ENCODE data around the gene ISOC1. TPM values are rescaled to one million over a fixed set of nuclear protein-coding genes. Genes with fewer than 3 reads are reported as not detected.

ISOC1 gene
- total and polyA plus RNA-seq, 5 donors = 62.9 to 121 (median 90.8) TPM

DNA sequence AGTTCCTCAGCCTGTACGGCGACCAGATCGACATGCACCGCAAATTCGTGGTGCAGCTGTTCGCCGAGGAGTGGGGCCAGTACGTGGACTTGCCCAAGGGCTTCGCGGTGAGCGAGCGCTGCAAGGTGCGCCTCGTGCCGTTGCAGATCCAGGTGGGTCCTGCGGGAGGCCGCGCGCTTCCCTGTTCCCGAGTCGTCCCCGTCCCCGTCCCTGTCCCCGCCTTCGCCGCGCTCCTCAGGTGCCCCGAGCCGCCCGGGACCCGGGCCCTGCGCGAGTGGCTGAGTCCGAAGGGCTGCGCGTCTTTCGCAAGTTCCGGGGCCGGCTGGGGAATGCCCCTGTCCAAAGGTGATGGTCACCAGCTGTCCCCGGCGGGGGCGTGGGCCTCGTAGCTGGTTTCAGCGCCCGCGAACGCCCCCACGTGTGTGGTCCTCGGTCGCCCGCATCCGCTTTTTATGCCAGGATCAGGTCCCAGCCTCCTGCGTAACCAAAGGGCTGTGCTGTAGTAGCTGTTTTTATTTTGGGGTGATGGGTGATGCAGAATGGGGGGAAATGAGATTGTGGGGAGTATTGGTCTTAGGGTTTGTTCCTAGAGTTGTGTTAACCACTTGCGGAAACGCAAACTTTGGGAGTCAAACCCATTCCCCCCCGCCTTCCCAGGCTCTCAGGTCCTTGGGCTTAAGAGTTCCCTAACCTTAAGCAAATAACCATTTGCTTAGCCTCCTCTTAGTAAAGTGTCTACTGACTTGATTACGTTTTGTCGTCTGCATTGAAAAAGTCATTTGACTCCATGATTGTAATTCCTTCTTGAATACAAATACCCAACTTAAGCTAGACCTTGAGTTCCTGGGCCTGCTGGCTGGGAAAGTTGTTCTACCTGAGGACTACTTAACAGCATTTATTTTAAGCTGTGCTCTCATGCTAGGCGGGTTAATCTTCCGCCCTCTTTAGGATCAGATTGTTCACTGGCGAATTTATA lies 663 bp downstream of the ISOC1 start:
- Histone ChIP-seq H3K4me3 (ENCODE audit: low read length) (peak overlapping the region; percentile 84), H3K9me3 (ENCODE audit: control insufficient read depth, low read length) (no peaks in the 10 kb centered on the region), H3K4me1 (ENCODE audit: control insufficient read depth, insufficient read depth, low read length) (peaks cover 2% of the 10 kb centered on the region), H3K27me3 (ENCODE audit: control insufficient read depth, insufficient read depth) (no peaks in the 10 kb centered on the region), H3K27ac (ENCODE audit: low read length) (peak overlapping the region; percentile 92)
- ATAC-seq (peak; percentile 64 to 73), DNase-seq (peak; percentile 80 to 89 (median 88))
- intact Hi-C loops (cut with DNase I) = no loop called here
- WGBS = 3% methylated on average over 61 of the region's 61 CpGs

DNA sequence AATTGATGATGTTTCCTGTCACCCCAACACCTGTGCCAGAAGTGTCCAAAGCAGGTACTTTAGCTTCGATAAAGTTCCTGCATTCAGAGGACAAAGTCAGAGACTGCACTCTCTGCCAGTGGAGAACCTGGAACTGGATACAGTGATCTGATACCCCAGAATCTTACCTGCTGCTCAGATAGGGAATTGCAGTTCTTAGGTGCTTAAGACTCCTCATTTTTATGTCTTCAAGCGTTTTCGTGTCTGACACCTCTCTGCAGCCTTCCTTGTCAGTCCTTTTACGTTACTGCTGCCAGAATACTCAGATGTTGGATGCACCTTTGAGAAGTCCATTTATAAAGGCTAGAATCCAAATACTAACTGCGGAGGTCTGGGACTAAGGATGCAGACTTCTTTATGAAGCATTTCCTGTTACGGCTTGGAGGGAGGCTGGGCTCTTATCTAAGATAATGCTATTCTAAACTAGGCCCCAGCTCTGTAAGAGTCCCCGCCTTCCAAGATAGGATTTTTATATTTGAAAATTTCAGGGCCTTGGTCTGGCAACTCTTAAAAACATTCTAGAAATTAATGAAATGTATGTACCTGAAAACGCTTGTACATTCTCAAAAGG lies 1.9 kb downstream of the ISOC1 start:
- WGBS = 31% methylated on average over 8 of the region's 8 CpGs
- intact Hi-C loops (cut with DNase I) = no loop called here
- no peak for ATAC-seq
- H3K27me3 ChIP-seq (ENCODE audit: control insufficient read depth, insufficient read depth) = no peaks in the 10 kb centered on the region
- no peak for DNase-seq
- H3K9me3 ChIP-seq (ENCODE audit: control insufficient read depth, low read length) = no peaks in the 10 kb centered on the region
- peaks cover 2% of the 10 kb centered on the region for H3K4me1 ChIP-seq (ENCODE audit: control insufficient read depth, insufficient read depth, low read length)
- peak overlapping the region; percentile 73 for H3K4me3 ChIP-seq (ENCODE audit: low read length)
- H3K27ac ChIP-seq (ENCODE audit: low read length) = peak overlapping the region; percentile 74

DNA sequence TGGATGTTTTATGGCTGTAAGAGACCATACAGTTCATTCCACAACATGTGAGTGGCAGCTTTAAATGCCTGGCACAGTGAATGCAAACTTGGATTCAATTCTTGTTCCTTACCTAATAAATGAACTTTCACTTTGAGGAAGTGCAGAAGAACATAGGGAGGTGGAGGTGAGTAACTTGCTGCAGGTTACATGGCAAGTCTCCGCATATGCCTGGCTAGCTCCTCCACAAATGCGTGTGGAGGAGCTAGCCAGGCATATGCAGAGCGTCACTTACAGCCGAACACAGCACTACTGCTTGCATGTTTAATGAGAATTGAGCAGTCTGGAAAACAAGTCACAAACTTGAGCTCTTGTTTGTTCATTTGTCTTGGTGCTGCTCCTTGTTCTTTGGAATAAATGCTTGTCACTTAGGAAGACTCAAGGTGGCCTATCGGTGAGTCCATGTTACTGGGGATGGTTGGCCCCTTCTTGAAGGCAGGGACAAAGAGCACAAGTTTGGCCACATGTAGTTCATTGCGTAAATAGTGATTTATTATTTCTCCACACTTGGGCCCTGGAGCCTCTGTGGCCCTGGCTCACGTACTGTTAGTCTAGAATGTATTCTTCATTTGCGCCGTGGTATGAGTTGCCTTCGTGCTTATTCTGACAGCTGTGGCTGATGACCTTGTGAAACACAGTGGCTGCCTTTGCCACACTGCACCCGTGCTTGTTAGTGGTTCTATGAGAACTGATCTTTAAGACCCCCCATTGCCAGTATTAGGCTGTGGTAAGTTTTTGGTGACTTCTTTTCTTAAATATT lies 3.1 kb downstream of the ISOC1 start:
- H3K4me1 ChIP-seq (ENCODE audit: control insufficient read depth, insufficient read depth, low read length) = peaks cover 2% of the 10 kb centered on the region
- no peaks in the 10 kb centered on the region for H3K9me3 ChIP-seq (ENCODE audit: control insufficient read depth, low read length)
- WGBS = 68% methylated on average over 11 of the region's 11 CpGs
- peak in 2 of 3 donors; percentile 10 to 41 for DNase-seq
- H3K27ac ChIP-seq (ENCODE audit: low read length) = peak overlapping the region; percentile 94
- H3K4me3 ChIP-seq (ENCODE audit: low read length) = peak overlapping the region; percentile 73
- intact Hi-C loops (cut with DNase I) = no loop called here
- ATAC-seq = no peak
- no peaks in the 10 kb centered on the region for H3K27me3 ChIP-seq (ENCODE audit: control insufficient read depth, insufficient read depth)

DNA sequence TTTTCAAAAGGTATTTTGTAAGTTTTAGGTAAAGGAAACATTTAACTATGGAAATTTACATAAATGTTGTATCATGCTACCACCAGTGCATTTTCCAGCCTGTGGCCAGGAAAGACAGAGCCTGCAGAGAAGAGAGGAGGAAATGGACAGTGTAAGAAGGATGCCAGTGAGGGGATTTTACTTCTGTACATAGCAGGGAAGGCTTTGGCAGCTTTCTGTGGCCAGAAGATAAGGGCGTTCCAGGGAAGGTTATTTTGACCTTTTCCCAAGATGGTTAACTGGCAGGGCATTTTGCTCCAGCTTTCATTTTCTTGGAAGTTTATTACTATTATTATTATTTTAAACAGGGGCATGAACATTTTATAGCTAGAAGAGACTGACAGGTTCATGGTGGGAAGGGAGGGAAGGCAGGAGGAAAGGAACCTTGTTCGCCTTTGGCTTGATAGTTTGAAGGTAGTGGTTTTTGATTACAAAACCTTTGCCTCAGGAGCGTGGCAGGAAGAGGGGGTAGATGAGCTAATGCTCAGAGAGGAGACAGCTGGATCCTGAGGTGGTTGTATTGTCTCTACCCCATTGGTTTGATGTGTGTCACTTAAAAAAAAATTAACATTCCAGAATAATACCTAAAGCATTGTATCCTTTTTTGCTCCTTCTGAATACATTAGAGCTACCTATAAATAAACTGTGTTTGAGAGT lies 4.1 kb downstream of the ISOC1 start:
- 41% methylated on average over 3 of the region's 3 CpGs for WGBS
- Histone ChIP-seq H3K9me3 (ENCODE audit: control insufficient read depth, low read length) (no peaks in the 10 kb centered on the region), H3K4me3 (ENCODE audit: low read length) (peak overlapping the region; percentile 73), H3K27ac (ENCODE audit: low read length) (peak overlapping the region; percentile 87), H3K27me3 (ENCODE audit: control insufficient read depth, insufficient read depth) (no peaks in the 10 kb centered on the region), H3K4me1 (ENCODE audit: control insufficient read depth, insufficient read depth, low read length) (peaks cover 2% of the 10 kb centered on the region)
- ATAC-seq (no peak), DNase-seq (no peak)
- intact Hi-C loops (cut with DNase I) = no loop called here

DNA sequence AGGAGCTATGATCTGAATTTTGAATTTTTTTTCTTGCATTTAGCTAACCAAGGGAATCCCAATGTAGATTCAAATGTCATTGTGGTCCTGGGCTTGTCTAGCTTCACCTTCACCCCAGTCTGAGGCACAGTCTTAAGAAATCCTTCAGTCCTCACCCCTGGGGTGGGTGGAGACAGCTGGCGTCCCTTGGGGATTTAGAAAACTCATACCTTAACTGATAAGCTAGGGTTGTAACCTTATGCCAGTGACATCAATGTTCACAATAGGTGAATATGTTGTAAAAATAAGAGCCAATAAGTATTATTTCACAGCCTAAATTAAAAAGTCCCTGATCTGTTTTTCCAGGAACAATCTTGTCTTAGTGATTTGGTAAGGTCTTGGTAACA lies 4.6 kb downstream of the ISOC1 start:
- no peak for ATAC-seq
- Histone ChIP-seq H3K27ac (ENCODE audit: low read length) (peak overlapping the region; percentile 87), H3K9me3 (ENCODE audit: control insufficient read depth, low read length) (no peaks in the 10 kb centered on the region), H3K27me3 (ENCODE audit: control insufficient read depth, insufficient read depth) (no peaks in the 10 kb centered on the region), H3K4me1 (ENCODE audit: control insufficient read depth, insufficient read depth, low read length) (peaks cover 2% of the 10 kb centered on the region), H3K4me3 (ENCODE audit: low read length) (peak overlapping the region; percentile 73)
- intact Hi-C loops (cut with DNase I) = no loop called here
- no peak for DNase-seq
- 37% methylated on average over 1 of the region's 1 CpG for WGBS

DNA sequence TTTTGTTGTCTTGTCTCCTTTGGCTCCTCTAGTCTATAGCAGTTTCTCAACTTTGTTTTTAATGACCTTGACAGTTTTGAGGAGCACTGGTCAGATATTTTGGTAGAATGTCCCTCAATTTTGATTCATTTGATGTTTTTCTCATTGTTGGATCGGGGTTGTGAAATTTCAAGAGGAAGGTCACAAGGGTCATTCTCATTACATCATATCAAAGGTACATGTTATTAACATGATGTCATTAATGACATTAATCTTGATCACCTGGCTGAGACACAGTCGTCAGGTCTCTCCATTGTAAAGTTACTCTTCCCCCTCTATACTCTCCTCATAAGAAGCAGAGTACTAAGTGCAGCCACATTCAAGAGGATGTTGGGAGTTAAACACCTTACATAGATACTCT lies 7.2 kb downstream of the ISOC1 start:
- Histone ChIP-seq H3K9me3 (ENCODE audit: control insufficient read depth, low read length) (no peaks in the 10 kb centered on the region), H3K4me1 (ENCODE audit: control insufficient read depth, insufficient read depth, low read length) (peaks cover 2% of the 10 kb centered on the region), H3K27ac (ENCODE audit: low read length) (no peak overlapping the region), H3K27me3 (ENCODE audit: control insufficient read depth, insufficient read depth) (no peaks in the 10 kb centered on the region), H3K4me3 (ENCODE audit: low read length) (no peak overlapping the region)
- WGBS = 81% methylated on average over 2 of the region's 2 CpGs
- intact Hi-C loops (cut with DNase I) = no loop called here
- ATAC-seq (no peak), DNase-seq (no peak)

DNA sequence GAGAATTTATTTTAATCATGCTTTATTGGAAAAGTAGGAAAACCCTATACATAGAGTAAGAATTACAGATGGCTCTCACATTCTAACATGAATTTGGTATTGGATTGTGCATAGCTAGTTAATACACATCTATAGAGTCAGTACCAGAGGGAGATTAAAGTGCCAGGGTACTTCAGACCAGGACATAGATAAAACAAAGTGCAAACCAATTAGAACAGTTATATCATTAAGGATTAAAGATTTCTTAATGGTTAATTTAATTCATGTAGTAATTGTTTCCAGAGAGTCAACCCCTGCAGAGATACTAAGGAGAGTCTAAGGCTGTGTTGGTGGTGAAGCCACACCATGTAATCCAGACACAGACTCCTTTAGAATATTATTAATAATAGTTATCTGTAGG lies 8.8 kb downstream of the ISOC1 start:
- ATAC-seq = no peak
- Histone ChIP-seq H3K27ac (ENCODE audit: low read length) (no peak overlapping the region), H3K4me1 (ENCODE audit: control insufficient read depth, insufficient read depth, low read length) (peaks cover 7% of the 10 kb centered on the region), H3K27me3 (ENCODE audit: control insufficient read depth, insufficient read depth) (no peaks in the 10 kb centered on the region), H3K9me3 (ENCODE audit: control insufficient read depth, low read length) (no peaks in the 10 kb centered on the region), H3K4me3 (ENCODE audit: low read length) (no peak overlapping the region)
- intact Hi-C loops (cut with DNase I) = no loop called here
- DNase-seq = no peak

DNA sequence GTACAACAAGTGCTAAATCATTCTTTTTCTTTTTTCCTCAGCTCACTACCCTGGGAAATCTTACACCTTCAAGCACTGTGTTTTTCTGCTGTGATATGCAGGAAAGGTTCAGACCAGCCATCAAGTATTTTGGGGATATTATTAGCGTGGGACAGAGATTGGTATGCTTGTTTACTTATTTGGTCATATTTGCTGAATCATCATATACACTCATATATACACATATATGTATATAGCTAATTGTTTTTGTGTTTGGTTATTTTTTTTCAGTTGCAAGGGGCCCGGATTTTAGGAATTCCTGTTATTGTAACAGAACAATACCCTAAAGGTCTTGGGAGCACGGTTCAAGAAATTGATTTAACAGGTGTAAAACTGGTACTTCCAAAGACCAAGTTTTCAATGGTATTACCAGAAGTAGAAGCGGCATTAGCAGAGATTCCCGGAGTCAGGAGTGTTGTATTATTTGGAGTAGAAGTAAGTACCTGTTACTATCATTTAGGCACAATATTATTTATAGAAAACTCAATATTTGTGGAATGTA lies 10.4 kb downstream of the ISOC1 start:
- Histone ChIP-seq H3K27me3 (ENCODE audit: control insufficient read depth, insufficient read depth) (no peaks in the 10 kb centered on the region), H3K4me3 (ENCODE audit: low read length) (no peak overlapping the region), H3K9me3 (ENCODE audit: control insufficient read depth, low read length) (no peaks in the 10 kb centered on the region), H3K4me1 (ENCODE audit: control insufficient read depth, insufficient read depth, low read length) (peaks cover 6% of the 10 kb centered on the region), H3K27ac (ENCODE audit: low read length) (no peak overlapping the region)
- DNase-seq (no peak), ATAC-seq (no peak)
- 75% methylated on average over 5 of the region's 5 CpGs for WGBS
- intact Hi-C loops (cut with DNase I) = no loop called here

DNA sequence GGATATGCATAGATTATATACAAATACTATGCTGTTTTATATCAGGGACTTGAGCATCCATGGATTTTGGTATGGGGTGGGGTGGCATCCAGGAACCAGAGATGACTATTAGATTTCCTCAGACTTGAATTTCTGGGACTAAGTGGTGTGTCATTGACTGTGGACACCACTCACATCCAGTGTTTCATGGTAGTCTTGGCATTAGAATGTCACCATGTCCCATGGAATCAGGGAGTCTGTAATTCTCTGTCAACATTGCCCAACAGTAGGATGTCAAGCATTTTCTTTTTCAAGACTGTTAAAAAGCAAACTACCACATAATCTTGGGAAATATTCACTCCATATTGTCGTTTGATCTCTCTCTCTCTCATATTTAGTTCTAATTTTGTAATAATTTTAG lies 13.1 kb downstream of the ISOC1 start:
- intact Hi-C loops (cut with DNase I) = no loop called here

DNA sequence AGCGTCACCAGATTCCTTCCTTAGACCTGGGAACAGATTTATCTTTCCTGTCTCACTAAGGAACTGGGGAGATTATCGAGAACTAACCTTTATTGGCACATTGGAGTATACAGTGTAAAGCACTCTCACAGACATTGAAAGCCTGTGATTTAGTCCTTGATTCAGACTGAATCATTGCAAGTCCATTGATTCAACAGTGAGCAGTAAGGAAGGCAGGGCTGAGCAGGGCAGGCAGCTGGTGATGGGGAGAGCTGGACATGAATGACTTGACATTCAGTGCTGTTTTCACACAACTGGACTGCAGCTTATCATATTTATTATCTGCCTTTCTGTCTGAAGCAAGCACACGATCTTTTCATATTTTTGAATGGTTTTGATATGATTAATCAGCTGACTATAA lies 16.2 kb downstream of the ISOC1 start:
- no peaks in the 10 kb centered on the region for H3K9me3 ChIP-seq (ENCODE audit: control insufficient read depth, low read length)
- peaks cover 10% of the 10 kb centered on the region for H3K4me1 ChIP-seq (ENCODE audit: control insufficient read depth, insufficient read depth, low read length)
- intact Hi-C loops (cut with DNase I) = no loop called here
- H3K4me3 ChIP-seq (ENCODE audit: low read length) = no peak overlapping the region
- peak overlapping the region; percentile 32 for H3K27ac ChIP-seq (ENCODE audit: low read length)
- no peaks in the 10 kb centered on the region for H3K27me3 ChIP-seq (ENCODE audit: control insufficient read depth, insufficient read depth)
- WGBS = 52% methylated on average over 3 of the region's 3 CpGs
- DNase-seq = no peak
- ATAC-seq = no peak

More for the DNA sequence above, 13.1 kb downstream of the ISOC1 start:
- no peak overlapping the region for H3K27ac ChIP-seq (ENCODE audit: low read length)
- H3K4me1 ChIP-seq (ENCODE audit: control insufficient read depth, insufficient read depth, low read length) = peaks cover 10% of the 10 kb centered on the region
- DNase-seq (no peak), ATAC-seq (no peak)
- H3K9me3 ChIP-seq (ENCODE audit: control insufficient read depth, low read length) = no peaks in the 10 kb centered on the region
- no peak overlapping the region for H3K4me3 ChIP-seq (ENCODE audit: low read length)
- no peaks in the 10 kb centered on the region for H3K27me3 ChIP-seq (ENCODE audit: control insufficient read depth, insufficient read depth)
- 93% methylated on average over 1 of the region's 1 CpG for WGBS

Measured in right cardiac atrium (tissue), 5 donors.